Brain pericyte (primary cell): ENCODE measurements around the gene TSKU.
"Not testable (repeated sequence)": the region's sequence is repeated elsewhere in the genome, so short reads cannot be mapped to it uniquely, and the experiment has no call there.

Experiments used
- DNase-seq: peaks from one replicate; pipeline ENCODE4 v3.0.0-alpha.2; 2012; ENCODE audit warnings: low read depth, low spot score

Gene TSKU

GRCh38 chr11:76800466-76801200, 17.5 kb downstream of the TSKU start:
- no peak for DNase-seq

DNA sequence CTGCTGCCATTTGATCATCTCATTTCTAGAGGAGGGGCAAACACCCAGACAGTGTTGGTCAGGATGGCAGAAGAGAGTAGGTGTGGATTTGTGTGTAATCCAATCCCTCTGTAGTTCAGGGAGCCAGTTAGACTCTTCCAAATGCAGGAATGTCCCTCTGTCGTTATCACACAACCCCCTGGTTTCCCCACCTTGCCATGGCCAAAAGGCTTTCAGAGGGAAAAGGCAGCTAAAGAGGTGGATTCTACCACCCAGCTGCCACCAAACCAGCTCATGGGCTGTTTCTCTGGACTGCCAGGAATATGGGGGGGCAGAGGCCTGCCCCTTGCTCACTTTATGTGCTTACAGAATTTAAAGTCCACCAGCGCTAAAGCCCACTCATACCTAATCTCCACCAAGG, 18.1 kb downstream of the TSKU start:
- no peak for DNase-seq

GRCh38 chr11:76801736-76802135, 18.6 kb downstream of the TSKU start:
- no peak for DNase-seq

DNA sequence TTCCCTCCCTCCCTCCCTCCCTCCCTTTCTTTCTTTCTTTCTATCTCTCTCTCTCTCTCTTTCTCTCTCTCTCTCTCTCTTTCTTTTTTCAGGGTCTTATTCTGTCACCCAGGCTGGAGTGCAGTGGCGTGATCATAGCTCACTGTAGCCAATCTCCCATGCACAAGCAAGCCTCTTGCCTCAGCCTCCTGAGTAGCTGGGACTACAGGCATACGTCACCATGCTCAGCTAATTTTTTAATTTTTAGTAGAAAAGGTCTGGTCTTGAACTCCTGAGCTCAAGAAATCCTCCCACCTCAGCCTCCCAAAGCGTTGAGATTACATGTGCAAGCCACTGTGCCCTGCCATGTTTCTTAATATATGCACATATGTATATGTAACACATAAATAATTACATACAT, 19.0 kb downstream of the TSKU start:
- no peak for DNase-seq

DNA sequence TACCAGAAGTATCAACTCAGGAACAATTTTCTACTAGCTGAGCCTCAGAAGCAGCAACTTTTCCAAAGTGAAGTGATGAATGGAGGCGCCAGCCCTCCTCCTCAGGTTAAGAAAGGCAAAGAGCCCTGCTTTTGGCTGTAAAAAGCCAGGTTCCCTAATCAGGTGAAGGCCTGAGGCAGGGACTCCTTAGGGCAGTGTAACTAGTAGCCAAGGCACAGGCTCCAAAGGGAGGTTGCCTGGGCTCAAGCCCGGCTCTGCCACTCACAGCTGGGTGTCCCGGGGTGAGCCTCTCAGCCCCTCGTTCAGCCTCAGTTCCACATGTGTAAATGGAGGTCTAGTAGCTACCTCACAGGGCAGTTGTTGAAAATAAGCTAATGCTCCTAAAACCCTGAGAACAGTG, 19.5 kb downstream of the TSKU start:
- no peak for DNase-seq

- DNase-seq, result no peak
Measured at GRCh38 chr11:76803023-76803422, 19.9 kb downstream of the TSKU start.

GRCh38 chr11:76803811-76804600, 20.9 kb downstream of the TSKU start:
- DNase-seq, result no peak

- no peak for DNase-seq
Measured at GRCh38 chr11:76805206-76805913, 22.2 kb downstream of the TSKU start.

GRCh38 chr11:76806131-76806530, 23.0 kb downstream of the TSKU start:
- no peak for DNase-seq

DNA sequence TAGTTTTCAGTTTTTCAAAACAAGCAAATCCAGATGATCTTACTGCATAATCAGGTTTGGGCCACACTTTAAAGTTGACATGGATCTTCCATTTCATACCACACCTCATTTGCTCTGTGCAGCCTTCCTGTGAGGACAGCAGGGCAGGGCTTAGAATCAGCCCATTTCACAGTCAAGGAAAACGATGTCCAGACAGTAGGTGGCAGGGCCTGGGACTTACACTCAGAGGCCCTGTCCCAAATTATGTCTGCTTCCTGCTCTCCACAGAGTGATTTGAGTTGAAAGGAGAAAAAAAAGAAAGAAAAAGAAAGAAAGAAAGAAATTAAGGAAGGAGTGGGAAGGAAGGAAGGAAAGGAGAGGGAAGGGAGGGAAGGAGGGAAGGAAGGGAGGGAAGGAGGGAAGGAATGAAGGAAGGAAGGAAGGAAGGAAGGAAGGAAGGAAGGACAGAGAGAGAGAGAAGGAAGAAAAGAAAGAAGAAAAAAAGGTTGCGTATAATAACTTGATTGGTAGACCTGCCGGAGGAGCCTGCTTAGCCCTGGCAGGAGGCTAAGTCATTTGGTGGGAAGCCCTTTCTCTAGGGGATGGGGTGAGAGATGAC, 23.6 kb downstream of the TSKU start:
- DNase-seq, result no peak

DNA sequence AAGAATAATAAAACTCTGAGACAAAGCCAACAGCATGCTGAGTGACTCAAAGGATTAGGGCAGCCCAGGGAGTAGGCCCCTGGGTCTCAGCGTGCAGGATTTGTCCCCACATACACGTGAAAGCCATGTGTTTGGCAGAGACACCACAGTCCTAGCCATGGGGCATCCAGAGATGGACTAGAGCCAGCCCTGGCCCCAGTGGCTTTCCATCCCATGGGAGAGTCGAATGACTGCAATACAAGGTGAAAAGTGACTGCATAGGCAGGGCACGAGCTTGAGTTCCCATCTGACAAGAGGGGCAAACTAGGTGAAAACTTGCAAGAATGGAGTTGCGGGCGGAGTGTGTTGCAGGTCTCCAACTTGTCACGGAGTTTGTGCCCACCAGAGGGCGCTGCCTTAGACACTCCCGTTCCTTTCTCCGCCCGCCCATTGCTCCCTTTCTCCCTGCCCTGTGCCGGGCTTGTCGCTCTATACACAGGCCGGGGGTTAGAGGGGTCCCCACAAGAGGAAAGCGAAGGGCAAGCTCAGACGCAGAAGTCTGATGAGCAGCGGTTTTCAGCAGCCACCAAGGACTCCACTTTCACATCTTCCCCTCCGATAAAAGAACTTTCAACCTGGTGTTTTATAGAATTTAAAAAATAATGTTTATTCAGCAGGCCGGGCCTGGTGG, 24.2 kb downstream of the TSKU start:
- DNase-seq, result no peak

DNA sequence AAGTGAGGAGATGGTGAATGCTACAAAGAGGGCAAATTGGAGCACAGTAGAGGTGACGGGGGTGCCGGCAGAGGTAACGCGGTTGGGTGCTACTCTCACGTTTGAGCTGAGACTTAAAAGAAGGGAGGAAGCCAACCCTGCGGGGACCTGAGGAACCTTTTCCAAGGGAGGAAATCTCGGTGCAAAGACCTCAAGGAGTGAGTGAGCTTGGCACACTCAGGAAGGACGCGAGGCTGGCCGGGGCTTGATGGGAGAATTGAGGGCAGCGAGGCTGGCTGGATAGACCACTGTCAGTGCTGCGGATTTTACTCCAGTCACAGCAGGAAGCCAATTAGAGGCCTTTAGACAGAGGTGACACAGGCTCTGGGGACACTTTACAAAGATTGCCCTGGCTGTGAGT, 25.0 kb downstream of the TSKU start:
- no peak for DNase-seq

GRCh38 chr11:76808996-76809395, 25.8 kb downstream of the TSKU start:
- DNase-seq, result no peak

- no peak for DNase-seq
Measured at GRCh38 chr11:76810151-76810853, 27.1 kb downstream of the TSKU start.

GRCh38 chr11:76811259-76811658, 28.1 kb downstream of the TSKU start:
- no peak for DNase-seq

GRCh38 chr11:76814414-76814813, 31.3 kb downstream of the TSKU start:
- no peak for DNase-seq

GRCh38 chr11:76815678-76816077, 32.5 kb downstream of the TSKU start:
- not testable (repeated sequence) for DNase-seq

GRCh38 chr11:76820184-76820566, 37.0 kb downstream of the TSKU start:
- no peak for DNase-seq

- not testable (repeated sequence) for DNase-seq
Measured at GRCh38 chr11:76821396-76821795, 38.2 kb downstream of the TSKU start.

DNA sequence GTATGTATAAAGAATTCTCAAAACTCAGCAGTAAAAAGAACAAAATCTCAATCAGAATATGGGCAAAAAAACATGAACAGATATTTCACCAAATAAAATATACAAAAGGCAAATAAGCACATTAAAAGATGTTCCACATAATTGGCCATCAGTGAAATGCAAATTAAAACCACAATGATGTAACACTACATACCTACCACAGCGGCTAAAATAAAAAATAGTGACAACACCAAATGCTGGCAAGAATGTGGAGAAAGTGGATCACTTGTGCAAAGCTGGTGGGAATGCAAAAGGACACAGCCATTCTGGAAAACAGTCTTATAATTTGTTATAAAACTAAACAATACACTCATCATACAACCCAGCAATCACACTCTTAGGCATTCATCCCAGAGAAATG, 39.2 kb downstream of the TSKU start:
- no peak for DNase-seq

GRCh38 chr11:76823481-76824028, 40.4 kb downstream of the TSKU start:
- DNase-seq, result no peak
